Measurements from ENCODE around the gene TTC9. TPM values are rescaled to one million over a fixed set of nuclear protein-coding genes. Genes with fewer than 3 reads are reported as not detected.

Gene TTC9
- total RNA-seq, 1 donor from 2014 or later, result 1.9 TPM

DNA sequence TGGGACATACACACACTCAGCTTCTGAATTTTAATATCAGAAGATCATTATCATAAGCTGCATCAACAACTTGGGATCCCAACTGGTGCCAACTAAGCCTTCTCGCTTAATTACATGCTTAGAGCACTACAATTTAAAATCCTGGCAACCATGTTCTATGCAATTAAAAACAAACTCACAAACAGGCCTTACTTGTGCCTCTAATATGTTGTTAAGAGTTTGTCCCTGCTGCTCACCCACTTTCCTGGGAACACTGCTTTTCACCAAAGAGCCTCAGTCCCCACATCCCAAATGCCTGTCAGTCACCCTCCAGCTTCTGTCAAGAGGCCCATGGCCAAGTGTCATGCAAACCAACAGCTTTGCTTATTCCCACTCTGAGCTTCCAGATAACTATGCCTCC, 69.7 kb downstream of the TTC9 start:
- Histone ChIP-seq H3K4me1 (peaks cover 19% of the 10 kb centered on the region), H3K27ac (replicated peaks) (no peak overlapping the region), H3K4me3 (no peak overlapping the region), H3K27me3 (ENCODE audit: low read depth) (peaks cover 18% of the 10 kb centered on the region), H3K9me3 (replicated peaks) (no peaks in the 10 kb centered on the region), H3K36me3 (no peaks in the 10 kb centered on the region)
- DNase-seq, result no peak
- intact Hi-C loops (cut with micrococcal nuclease), result loop anchor here (5.0 kb wide), 1 partner anchor 89 kb away; no protein-coding TSS in a partner anchor
- TF ChIP-seq, protein P1, sequence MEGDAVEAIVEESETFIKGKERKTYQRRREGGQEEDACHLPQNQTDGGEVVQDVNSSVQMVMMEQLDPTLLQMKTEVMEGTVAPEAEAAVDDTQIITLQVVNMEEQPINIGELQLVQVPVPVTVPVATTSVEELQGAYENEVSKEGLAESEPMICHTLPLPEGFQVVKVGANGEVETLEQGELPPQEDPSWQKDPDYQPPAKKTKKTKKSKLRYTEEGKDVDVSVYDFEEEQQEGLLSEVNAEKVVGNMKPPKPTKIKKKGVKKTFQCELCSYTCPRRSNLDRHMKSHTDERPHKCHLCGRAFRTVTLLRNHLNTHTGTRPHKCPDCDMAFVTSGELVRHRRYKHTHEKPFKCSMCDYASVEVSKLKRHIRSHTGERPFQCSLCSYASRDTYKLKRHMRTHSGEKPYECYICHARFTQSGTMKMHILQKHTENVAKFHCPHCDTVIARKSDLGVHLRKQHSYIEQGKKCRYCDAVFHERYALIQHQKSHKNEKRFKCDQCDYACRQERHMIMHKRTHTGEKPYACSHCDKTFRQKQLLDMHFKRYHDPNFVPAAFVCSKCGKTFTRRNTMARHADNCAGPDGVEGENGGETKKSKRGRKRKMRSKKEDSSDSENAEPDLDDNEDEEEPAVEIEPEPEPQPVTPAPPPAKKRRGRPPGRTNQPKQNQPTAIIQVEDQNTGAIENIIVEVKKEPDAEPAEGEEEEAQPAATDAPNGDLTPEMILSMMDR (IDR thresholded peaks at IDR 0.05; ENCODE audit: borderline replicate concordance), result no peak

- Histone ChIP-seq H3K4me3 (no peak overlapping the region), H3K36me3 (no peaks in the 10 kb centered on the region), H3K27me3 (ENCODE audit: low read depth) (peaks cover 18% of the 10 kb centered on the region), H3K4me1 (peaks cover 19% of the 10 kb centered on the region), H3K9me3 (replicated peaks) (no peaks in the 10 kb centered on the region), H3K27ac (replicated peaks) (peak overlapping the region; percentile 37)
- TF ChIP-seq, protein P1 (IDR thresholded peaks at IDR 0.05; ENCODE audit: borderline replicate concordance), result no peak
- no peak for DNase-seq
- intact Hi-C loops (cut with micrococcal nuclease), result loop anchor here (5.0 kb wide), 1 partner anchor 91 kb away; no protein-coding TSS in a partner anchor
Measured at GRCh38 chr14:70713096-70713495, 71.4 kb downstream of the TTC9 start.

DNA sequence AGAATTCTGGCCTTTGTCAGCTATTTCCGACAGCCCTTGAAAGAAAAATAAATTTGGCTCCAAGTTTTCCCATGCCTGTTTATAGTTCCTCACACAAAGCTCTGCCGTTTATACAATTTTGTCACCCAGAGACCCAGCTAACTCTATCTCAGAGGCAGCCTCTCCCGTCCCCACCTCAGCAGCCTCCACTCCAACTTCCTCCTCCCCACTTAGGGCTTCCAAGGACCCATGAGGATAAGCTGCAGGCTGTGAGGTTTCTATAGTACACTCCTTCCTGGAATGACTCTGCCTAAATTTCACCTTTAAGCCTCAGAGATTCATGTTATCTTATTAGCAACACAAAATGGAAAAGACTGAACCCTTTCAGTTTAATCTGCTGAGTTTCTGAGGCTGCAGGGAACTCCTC, 71.8 kb downstream of the TTC9 start:
- intact Hi-C loops (cut with micrococcal nuclease), result loop anchor here (5.0 kb wide), 1 partner anchor 91 kb away; no protein-coding TSS in a partner anchor
- Histone ChIP-seq H3K4me3 (no peak overlapping the region), H3K4me1 (peaks cover 19% of the 10 kb centered on the region), H3K9me3 (replicated peaks) (no peaks in the 10 kb centered on the region), H3K27me3 (ENCODE audit: low read depth) (peaks cover 18% of the 10 kb centered on the region), H3K36me3 (no peaks in the 10 kb centered on the region), H3K27ac (replicated peaks) (peak overlapping the region; percentile 37)
- DNase-seq, result no peak
- TF ChIP-seq, protein P1 (IDR thresholded peaks at IDR 0.05; ENCODE audit: borderline replicate concordance), result no peak

GRCh38 chr14:70714055-70714550, 72.4 kb downstream of the TTC9 start:
- intact Hi-C loops (cut with micrococcal nuclease), result loop anchor here (5.0 kb wide), 1 partner anchor 92 kb away; no protein-coding TSS in a partner anchor
- TF ChIP-seq, protein P1 (IDR thresholded peaks at IDR 0.05; ENCODE audit: borderline replicate concordance), result peak; percentile 79
- Histone ChIP-seq H3K27me3 (ENCODE audit: low read depth) (peaks cover 23% of the 10 kb centered on the region), H3K9me3 (replicated peaks) (no peaks in the 10 kb centered on the region), H3K36me3 (no peaks in the 10 kb centered on the region), H3K4me1 (peaks cover 19% of the 10 kb centered on the region), H3K4me3 (no peak overlapping the region), H3K27ac (replicated peaks) (peak overlapping the region; percentile 37)
- no peak for DNase-seq

GRCh38 chr14:70716483-70716882, 74.8 kb downstream of the TTC9 start:
- no peak for DNase-seq
- TF ChIP-seq, protein P1 (IDR thresholded peaks at IDR 0.05; ENCODE audit: borderline replicate concordance), result no peak
- Histone ChIP-seq H3K4me3 (no peak overlapping the region), H3K27ac (replicated peaks) (no peak overlapping the region), H3K27me3 (ENCODE audit: low read depth) (peaks cover 24% of the 10 kb centered on the region), H3K4me1 (peaks cover 14% of the 10 kb centered on the region), H3K36me3 (no peaks in the 10 kb centered on the region), H3K9me3 (replicated peaks) (no peaks in the 10 kb centered on the region)
- intact Hi-C loops (cut with micrococcal nuclease), result no loop called here

Data from left ventricle myocardium inferior (tissue), 1 donor.